ENCODE data around the gene STK38L.

The STK38L gene

GRCh38 chr12:27319409-27319808 lies 75.3 kb downstream of the STK38L start:
- in situ Hi-C loops (cut with MboI; ENCODE audit: low pct_unique_long_range_greater_than_20kb, low sequenced_read_pairs, unreplicated experiment), result loop anchor here (10.0 kb wide), 1 partner anchor 275 kb away; no protein-coding TSS in a partner anchor
- TF ChIP-seq CTCF (IDR thresholded peaks at IDR 0.05; ENCODE audit: extremely low read depth, insufficient read depth, missing control alignments), result no peak
- no peak for DNase-seq (ENCODE audit: low spot score)

- TF ChIP-seq CTCF (IDR thresholded peaks at IDR 0.05; ENCODE audit: extremely low read depth, insufficient read depth, missing control alignments), result no peak
- in situ Hi-C loops (cut with MboI; ENCODE audit: low pct_unique_long_range_greater_than_20kb, low sequenced_read_pairs, unreplicated experiment), result loop anchor here (10.0 kb wide), 1 partner anchor 275 kb away; no protein-coding TSS in a partner anchor
- no peak for DNase-seq (ENCODE audit: low spot score)
Measured at GRCh38 chr12:27319848-27320247, 75.8 kb downstream of the STK38L start.

- no peak for DNase-seq (ENCODE audit: low spot score)
- no peak for TF ChIP-seq CTCF (IDR thresholded peaks at IDR 0.05; ENCODE audit: extremely low read depth, insufficient read depth, missing control alignments)
- in situ Hi-C loops (cut with MboI; ENCODE audit: low pct_unique_long_range_greater_than_20kb, low sequenced_read_pairs, unreplicated experiment), result no loop called here
Measured at GRCh38 chr12:27324530-27324929, 80.4 kb downstream of the STK38L start.

- in situ Hi-C loops (cut with MboI; ENCODE audit: low pct_unique_long_range_greater_than_20kb, low sequenced_read_pairs, unreplicated experiment), result no loop called here
- DNase-seq (ENCODE audit: low spot score), result no peak
- no peak for TF ChIP-seq CTCF (IDR thresholded peaks at IDR 0.05; ENCODE audit: extremely low read depth, insufficient read depth, missing control alignments)
Measured at GRCh38 chr12:27330846-27331245, 86.8 kb downstream of the STK38L start.

- in situ Hi-C loops (cut with MboI; ENCODE audit: low pct_unique_long_range_greater_than_20kb, low sequenced_read_pairs, unreplicated experiment), result no loop called here
- DNase-seq (ENCODE audit: low spot score), result peak; percentile 76
- no peak for TF ChIP-seq CTCF (IDR thresholded peaks at IDR 0.05; ENCODE audit: extremely low read depth, insufficient read depth, missing control alignments)
Measured at GRCh38 chr12:27331291-27331926, 87.3 kb downstream of the STK38L start.

GRCh38 chr12:27331927-27332324 lies 87.8 kb downstream of the STK38L start:
- no peak for TF ChIP-seq CTCF (IDR thresholded peaks at IDR 0.05; ENCODE audit: extremely low read depth, insufficient read depth, missing control alignments)
- in situ Hi-C loops (cut with MboI; ENCODE audit: low pct_unique_long_range_greater_than_20kb, low sequenced_read_pairs, unreplicated experiment), result no loop called here
- DNase-seq (ENCODE audit: low spot score), result no peak

Data from GM13977 (cell line).